EL (cell line): ENCODE data around the gene SPNS3.

Experiments used
- DNase-seq: peaks from one replicate; pipeline ENCODE4 v3.0.0-alpha.2; 2016

SPNS3 gene, protein sequence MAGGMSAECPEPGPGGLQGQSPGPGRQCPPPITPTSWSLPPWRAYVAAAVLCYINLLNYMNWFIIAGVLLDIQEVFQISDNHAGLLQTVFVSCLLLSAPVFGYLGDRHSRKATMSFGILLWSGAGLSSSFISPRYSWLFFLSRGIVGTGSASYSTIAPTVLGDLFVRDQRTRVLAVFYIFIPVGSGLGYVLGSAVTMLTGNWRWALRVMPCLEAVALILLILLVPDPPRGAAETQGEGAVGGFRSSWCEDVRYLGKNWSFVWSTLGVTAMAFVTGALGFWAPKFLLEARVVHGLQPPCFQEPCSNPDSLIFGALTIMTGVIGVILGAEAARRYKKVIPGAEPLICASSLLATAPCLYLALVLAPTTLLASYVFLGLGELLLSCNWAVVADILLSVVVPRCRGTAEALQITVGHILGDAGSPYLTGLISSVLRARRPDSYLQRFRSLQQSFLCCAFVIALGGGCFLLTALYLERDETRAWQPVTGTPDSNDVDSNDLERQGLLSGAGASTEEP

GRCh38 chr17:4433515-4434031 is at the start of gene SPNS3:
TSS of gene SPNS3 (plus strand) at chr17:4433940. CDS start at chr17:4433968, 28 bp downstream.
- DNase-seq: peak; percentile 32

GRCh38 chr17:4386406-4386805 is 47.3 kb upstream of the SPNS3 start:
- DNase-seq: no peak

- DNase-seq: no peak
These were observed 46.6 kb upstream of the SPNS3 start for GRCh38 chr17:4387137-4387536.

DNA sequence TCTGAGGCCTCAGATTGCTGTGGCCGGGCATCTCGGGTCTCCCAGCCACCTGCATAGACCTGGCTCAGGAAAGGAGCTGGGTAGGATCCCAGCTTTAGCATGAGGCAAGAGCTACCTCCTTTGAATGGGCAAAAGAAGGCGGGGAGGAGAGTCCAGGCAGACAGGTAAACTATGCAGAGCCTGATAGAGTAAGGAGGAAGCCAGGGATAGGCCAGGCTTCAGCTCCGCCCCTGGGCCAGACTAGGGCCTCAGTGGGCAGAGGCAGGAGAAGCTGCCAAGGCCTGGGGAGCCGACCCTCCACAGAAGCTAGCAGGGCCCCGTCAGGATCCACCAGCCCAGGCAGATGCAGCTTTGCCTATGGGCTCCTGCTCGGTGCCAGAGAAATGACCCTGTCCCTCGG is 44.7 kb upstream of the SPNS3 start:
- no peak for DNase-seq

- DNase-seq: no peak
These were observed 39.9 kb upstream of the SPNS3 start for GRCh38 chr17:4393806-4394205.

GRCh38 chr17:4394208-4395110 is 39.3 kb upstream of the SPNS3 start:
- DNase-seq: peak; percentile 45

- DNase-seq: no peak
These were observed 38.6 kb upstream of the SPNS3 start for GRCh38 chr17:4395111-4395478.

- DNase-seq: no peak
These were observed 35.9 kb upstream of the SPNS3 start for GRCh38 chr17:4397840-4398239.

DNA sequence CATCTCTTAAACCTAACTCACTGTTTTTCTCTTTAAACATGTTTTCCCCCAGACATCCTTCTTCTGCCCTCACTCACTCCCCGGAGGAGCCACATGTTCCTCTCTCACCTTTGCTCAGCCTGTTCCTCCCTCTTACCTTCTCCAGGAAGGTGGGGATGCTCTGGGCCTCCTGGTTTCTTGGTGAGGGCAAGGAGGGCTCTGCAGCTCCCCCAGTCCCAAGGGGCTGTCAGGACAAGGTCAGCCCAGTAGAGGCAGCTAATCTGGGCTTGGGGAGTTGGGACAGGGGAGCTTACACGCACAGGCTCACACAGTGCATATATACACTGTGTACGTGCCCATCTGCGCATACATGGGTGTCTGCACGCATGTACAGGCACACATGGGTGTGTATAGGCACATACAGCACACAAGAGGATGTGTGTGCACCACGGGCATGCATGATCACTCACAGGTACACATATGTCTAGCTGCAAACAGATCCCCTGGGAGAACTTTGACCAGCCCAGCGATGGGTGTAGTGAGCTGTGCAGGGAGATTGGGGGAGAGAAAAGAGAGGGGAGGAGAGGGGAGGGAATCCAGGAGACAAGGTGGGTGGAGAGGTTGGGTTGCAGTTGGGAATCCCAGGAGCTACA is 28.6 kb upstream of the SPNS3 start:
- DNase-seq: no peak

DNA sequence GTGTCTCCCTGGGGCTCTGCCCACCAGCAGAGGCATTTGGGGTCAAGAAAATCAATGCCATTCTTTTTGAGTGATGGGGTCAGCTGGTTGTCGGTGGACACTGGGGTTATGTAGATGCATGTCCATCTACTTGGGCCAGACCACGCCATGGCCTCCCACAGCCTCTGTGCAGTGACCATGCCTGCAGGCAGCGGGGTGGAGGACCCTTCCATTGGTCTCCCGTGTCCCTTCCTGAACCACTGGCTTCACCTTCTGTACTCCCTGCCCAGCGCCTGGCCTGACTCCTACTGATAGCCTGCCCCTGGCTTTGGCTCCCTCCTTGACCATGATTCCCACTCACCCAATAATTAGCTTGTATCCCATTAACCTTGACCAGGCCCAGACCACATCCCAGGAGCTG is 28.0 kb upstream of the SPNS3 start:
- no peak for DNase-seq

GRCh38 chr17:4406386-4406785 is 27.4 kb upstream of the SPNS3 start:
- no peak for DNase-seq

DNA sequence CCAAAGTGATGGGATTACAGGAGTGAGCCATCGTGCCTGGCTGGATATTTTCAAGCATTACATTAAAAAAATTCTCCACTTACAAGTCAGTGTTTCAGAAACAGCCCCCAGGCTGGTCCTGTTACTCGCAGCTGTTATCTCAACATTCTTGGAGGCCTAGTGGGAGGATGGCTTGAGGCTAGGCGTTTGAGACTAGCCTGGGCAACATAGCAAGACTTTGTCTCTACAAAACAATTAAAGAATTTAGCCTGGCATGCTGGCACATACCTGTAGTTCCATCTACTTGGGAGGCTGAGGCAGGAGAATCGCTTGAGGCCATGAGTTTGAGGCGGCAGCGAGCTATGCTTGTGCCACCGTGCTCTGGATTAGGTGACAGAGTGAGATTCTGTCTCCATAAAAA is 26.5 kb upstream of the SPNS3 start:
- DNase-seq: no peak

DNA sequence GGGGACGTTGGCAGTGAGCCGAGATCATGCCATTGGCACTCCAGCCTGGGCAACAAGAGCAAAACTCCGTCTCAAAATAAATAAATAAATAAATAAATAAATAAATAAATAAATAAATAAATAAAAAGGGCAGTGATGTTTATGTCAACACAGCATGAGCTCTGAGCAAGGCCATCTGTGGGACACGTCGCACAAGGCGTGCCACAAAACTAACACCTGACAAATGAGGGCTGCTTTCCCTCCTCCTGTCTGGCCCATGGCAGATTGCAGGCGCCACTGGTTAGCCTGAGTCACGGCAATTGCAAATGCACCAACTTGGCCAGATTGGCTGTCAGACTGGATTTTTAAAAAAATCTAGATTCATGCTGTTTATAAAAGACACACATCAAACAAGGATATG is 25.9 kb upstream of the SPNS3 start:
- no peak for DNase-seq

DNA sequence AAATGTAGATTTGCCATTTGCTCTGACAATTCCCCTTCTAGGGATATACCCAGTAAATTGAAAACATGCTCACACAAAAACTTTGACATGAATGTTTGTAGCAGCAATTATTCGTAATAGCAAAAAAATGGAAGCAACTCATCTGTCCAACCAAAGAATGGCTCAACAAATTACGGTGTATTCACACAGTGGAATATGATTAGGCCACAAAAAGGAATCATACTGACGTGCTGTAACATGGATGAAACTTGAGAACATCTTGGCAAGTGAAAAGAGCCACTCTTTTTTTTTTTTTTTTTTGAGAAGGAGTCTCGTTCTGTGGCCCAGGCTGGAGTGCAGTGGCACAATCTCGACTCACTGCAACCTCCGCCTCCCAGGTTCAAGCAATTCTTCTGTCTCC is 24.1 kb upstream of the SPNS3 start:
- no peak for DNase-seq

GRCh38 chr17:4411201-4411600 is 22.5 kb upstream of the SPNS3 start:
- no peak for DNase-seq

- peak; percentile 85 for DNase-seq
These were observed 20.6 kb upstream of the SPNS3 start for GRCh38 chr17:4412933-4413831.

- no peak for DNase-seq
These were observed 16.5 kb upstream of the SPNS3 start for GRCh38 chr17:4417129-4417667.

DNA sequence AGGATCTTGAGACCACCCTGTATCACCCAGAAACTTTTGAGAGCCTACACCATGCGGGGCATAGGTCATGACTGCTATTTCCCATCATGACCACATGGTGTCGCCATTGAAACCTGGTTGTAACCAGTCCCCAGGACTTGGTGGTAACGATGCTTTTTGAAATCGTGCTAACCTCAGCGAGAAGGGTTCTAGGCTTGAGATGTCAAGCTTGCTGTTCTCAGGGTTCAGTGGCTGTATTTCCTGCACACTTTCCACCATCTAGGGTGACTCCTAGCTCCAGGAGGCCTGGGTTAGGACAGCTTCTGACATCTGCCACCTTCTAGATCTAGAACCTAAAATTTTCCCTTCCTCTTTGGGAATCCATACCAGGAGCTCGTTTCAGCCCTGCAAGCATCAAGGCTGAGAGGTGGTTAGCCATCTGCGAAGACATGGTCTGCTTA is 13.0 kb upstream of the SPNS3 start:
- DNase-seq: peak; percentile 61

- no peak for DNase-seq
These were observed 10.9 kb upstream of the SPNS3 start for GRCh38 chr17:4422864-4423263.

DNA sequence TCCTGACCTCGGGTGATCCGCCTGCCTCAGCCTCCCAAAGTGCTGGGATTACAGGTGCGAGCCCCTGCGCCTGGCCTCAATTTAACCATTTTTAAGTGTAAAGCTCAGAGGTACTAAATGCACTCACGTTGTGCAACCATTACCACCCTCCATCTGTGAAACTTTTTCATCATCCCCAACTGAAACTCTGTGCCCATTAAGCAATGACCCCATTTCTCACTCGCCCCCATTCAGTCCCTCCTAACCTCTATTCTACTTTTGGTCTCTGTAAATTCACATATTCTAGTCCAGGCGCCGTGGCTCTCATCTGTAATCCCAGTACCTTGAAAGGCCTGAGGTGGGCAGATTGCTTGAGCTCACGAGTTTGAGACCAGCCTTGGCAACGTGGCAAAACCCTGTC is 8.3 kb upstream of the SPNS3 start:
- DNase-seq: no peak

GRCh38 chr17:4426499-4427208 is 7.1 kb upstream of the SPNS3 start:
- DNase-seq: no peak
